Brain microvascular endothelial cell (primary cell): ENCODE data around the gene MMP25.

Experiments
- DNase-seq: peaks from one replicate; pipeline ENCODE4 v3.0.0-alpha.2; 2020
- H3K27ac ChIP-seq: fragments of 250-450 bp; sonication (Bioruptor Pico); 2 replicates; pipeline ENCODE4 v1.5.1; 2020; ENCODE audit warnings: mild to moderate bottlenecking, moderate library complexity
- H3K27me3 ChIP-seq: fragments of 250-450 bp; sonication (Bioruptor Pico); replicated peaks from 2 replicates; pipeline ENCODE4 v1.5.1; 2020; ENCODE audit warnings: mild to moderate bottlenecking
- H3K36me3 ChIP-seq: fragments of 250-450 bp; sonication (Bioruptor Pico); replicated peaks from 2 replicates; pipeline ENCODE4 v1.5.1; 2020; ENCODE audit warnings: mild to moderate bottlenecking
- H3K4me3 ChIP-seq: 2 replicates; pipeline ENCODE4 v1.5.1; 2011; ENCODE audit warnings: low read depth, mild to moderate bottlenecking, control low read depth, low read length, moderate library complexity
- in situ Hi-C: cut with HindIII; loops from 2 replicates; pipeline ENCODE4 v1.10.0; 2017; ENCODE audit warnings: low sequenced_read_pairs, low pct_ligation_motif_present
- TF ChIP-seq, protein P1 (sequence below): IDR thresholded peaks from 2 replicates; pipeline ENCODE4 v1.5.1; 2011; ENCODE audit warnings: low read depth, mild to moderate bottlenecking, moderate library complexity, low read length, control low read depth, inconsistent platforms; ENCODE audit errors: missing control alignments

The MMP25 gene

DNA sequence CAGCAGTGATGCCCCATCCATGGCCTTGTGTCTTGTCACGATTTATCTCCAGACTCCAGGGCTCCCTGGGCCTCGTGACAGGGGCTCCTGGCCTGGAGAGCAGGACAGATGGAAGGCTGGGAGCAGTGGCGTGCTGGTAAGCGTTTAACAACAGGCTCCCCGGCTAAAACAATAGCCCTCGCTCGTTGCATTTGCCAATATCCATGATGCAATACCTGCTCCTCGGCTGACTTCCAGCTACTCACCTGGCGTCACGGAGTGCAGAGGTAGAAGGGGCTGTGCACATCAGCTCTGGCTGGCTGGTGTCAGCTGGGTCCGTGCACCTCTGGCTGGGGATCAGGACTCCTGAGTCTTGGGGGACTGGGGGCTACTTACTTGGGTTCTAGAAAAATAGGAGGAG lies 8.1 kb upstream of the MMP25 start:
- no peak for DNase-seq
- TF ChIP-seq, protein P1, sequence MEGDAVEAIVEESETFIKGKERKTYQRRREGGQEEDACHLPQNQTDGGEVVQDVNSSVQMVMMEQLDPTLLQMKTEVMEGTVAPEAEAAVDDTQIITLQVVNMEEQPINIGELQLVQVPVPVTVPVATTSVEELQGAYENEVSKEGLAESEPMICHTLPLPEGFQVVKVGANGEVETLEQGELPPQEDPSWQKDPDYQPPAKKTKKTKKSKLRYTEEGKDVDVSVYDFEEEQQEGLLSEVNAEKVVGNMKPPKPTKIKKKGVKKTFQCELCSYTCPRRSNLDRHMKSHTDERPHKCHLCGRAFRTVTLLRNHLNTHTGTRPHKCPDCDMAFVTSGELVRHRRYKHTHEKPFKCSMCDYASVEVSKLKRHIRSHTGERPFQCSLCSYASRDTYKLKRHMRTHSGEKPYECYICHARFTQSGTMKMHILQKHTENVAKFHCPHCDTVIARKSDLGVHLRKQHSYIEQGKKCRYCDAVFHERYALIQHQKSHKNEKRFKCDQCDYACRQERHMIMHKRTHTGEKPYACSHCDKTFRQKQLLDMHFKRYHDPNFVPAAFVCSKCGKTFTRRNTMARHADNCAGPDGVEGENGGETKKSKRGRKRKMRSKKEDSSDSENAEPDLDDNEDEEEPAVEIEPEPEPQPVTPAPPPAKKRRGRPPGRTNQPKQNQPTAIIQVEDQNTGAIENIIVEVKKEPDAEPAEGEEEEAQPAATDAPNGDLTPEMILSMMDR, result no peak
- peaks cover 52% of the 10 kb centered on the region for H3K27me3 ChIP-seq
- no peak overlapping the region for H3K27ac ChIP-seq
- no peak overlapping the region for H3K4me3 ChIP-seq
- H3K36me3 ChIP-seq, result no peaks in the 10 kb centered on the region
- in situ Hi-C loops, result no loop called here

DNA sequence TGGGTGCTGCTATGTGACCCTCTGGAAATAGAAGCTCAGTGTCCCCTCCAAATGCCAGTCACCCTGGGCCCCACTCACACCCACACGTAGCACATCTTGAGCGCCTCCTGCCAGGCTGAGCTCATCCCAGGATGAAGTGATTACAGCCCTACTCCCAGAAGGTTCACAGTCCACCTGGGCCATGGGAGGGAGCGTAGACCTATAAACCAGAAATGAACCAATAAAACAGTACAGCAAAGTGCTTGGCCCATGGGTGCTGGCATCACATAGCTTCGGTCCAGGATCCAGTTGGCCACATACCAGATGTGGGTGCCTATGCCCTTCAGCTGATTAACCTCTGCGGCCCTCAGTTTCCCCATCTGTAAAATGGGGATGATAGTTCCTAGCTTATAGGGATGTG lies 7.5 kb upstream of the MMP25 start:
- DNase-seq, result no peak
- Histone ChIP-seq H3K4me3 (no peak overlapping the region), H3K27ac (no peak overlapping the region), H3K27me3 (peaks cover 46% of the 10 kb centered on the region), H3K36me3 (no peaks in the 10 kb centered on the region)
- TF ChIP-seq, protein P1, result no peak
- in situ Hi-C loops, result no loop called here

DNA sequence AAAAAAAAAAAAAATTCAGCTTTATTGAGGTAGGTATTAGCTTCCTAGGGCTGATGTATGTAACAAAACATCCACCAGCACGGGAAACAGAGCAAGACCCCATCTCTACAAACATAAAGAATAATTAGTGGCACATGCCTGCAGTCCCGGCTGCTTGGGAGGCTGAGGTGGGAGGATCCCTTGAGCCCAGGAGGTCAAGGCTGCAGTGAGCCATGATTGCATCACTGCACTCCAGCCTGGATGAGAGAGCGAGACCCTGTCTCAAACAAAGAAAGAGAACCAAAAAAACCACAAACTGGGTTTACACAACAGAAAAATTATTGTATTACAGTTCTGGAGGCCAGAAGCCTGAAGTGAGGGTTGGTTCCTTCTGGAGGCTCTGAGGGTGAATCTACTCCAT lies 4.0 kb upstream of the MMP25 start:
- no peaks in the 10 kb centered on the region for H3K36me3 ChIP-seq
- H3K4me3 ChIP-seq, result no peak overlapping the region
- peaks cover 29% of the 10 kb centered on the region for H3K27me3 ChIP-seq
- no peak for DNase-seq
- TF ChIP-seq, protein P1, result no peak
- no peak overlapping the region for H3K27ac ChIP-seq
- in situ Hi-C loops, result no loop called here

DNA sequence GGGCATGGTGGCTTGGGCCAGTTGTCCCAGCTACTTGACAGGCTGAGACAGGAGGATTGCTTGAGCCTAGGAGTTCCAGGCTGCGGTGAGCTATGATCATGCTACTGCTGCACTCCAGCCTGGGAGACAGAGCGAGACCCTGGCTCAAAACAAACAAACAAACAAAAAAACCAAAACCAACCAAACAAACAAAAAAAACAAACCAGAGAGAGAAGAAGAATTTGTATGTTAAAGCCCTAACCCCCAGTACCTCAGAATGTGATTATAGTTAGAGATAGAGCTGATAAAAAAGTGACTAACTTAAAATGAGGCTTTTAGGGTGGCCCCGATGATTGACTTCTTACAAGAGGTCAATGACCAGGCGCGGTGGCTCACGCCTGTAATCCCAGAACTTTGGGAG lies 1.7 kb upstream of the MMP25 start:
- Histone ChIP-seq H3K36me3 (no peaks in the 10 kb centered on the region), H3K4me3 (no peak overlapping the region), H3K27me3 (peaks cover 11% of the 10 kb centered on the region), H3K27ac (no peak overlapping the region)
- in situ Hi-C loops, result no loop called here
- TF ChIP-seq, protein P1, result no peak
- no peak for DNase-seq

DNA sequence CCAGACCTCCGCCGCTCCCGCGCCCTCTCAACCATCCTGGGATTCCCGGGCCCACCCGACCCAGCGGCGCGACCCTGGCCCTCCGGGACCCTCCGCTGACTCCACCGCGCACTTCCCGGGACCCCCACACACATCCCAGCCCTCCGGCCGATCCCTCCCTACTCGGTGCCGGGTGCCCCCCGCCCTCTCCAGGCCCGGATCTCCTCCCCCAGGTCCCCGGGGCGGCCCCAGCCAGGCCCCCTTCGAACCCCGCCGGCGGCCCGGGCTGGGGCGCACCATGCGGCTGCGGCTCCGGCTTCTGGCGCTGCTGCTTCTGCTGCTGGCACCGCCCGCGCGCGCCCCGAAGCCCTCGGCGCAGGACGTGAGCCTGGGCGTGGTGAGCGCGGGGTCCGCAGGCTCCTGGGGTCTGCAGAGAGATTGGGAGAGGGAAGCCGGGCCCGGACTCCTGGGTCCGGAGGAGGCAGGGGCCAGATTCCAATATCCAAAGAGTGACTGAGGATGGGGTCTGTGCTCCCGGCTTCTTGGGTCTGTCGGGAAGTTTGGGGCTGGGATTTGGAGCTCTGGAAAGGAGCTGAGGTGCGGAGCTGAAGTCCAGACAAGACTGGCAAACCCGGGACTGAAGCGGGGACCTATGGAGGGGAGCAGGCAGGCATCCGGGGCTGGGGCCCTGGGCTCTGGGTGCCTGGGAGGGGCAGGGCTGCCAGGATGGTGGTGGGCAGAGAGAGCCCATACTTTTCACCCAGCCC lies 453 bp downstream of the MMP25 start:
- DNase-seq, result no peak
- no peak overlapping the region for H3K27ac ChIP-seq

More for the DNA sequence above, 453 bp downstream of the MMP25 start:
- Histone ChIP-seq H3K4me3 (no peak overlapping the region), H3K36me3 (no peaks in the 10 kb centered on the region), H3K27me3 (peaks cover 11% of the 10 kb centered on the region)
- in situ Hi-C loops, result no loop called here
- TF ChIP-seq, protein P1, result no peak
